Astrocyte of the hippocampus (primary cell): ENCODE results near the gene TEX14.
"Not testable (repeated sequence)": the region's sequence is repeated elsewhere in the genome, so short reads cannot be mapped to it uniquely, and the experiment has no call there.

Experiments
- DNase-seq: peaks from one replicate; pipeline ENCODE4 v3.0.0; 2011; ENCODE audit warnings: low read depth, low spot score

The TEX14 gene

GRCh38 chr17:58658804-58659713 lies 32.8 kb downstream of the TEX14 start:
- DNase-seq, result peak; percentile 96

- not testable (repeated sequence) for DNase-seq
These were observed 33.7 kb downstream of the TEX14 start for GRCh38 chr17:58657962-58658803.

DNA sequence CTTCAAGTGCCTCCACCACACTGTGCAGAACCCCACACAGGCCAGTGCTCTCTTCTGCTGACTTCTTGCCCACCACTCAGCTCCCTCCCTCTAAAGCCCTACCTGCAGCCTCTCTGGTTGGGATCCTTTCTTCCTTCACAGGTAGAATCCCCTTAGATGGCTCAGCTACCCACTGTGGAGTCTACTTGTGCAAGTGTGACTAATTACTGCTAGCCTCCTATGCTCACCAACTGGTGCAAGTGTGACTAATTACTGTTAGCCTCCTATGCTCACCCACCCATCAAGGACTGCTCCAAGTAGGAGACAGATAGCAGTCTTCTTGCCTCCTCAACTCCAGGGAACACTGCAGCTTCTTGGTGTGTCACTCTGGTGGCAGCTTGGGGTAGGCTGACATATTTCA lies 43.6 kb downstream of the TEX14 start:
- no peak for DNase-seq

GRCh38 chr17:58643147-58643546 lies 48.7 kb downstream of the TEX14 start:
- DNase-seq, result peak; percentile 63

GRCh38 chr17:58641887-58642311 lies 49.9 kb downstream of the TEX14 start:
- DNase-seq, result peak; percentile 11

- DNase-seq, result no peak
These were observed 51.6 kb downstream of the TEX14 start for GRCh38 chr17:58640202-58640601.

GRCh38 chr17:58639681-58640080 lies 52.2 kb downstream of the TEX14 start:
- DNase-seq, result no peak

DNA sequence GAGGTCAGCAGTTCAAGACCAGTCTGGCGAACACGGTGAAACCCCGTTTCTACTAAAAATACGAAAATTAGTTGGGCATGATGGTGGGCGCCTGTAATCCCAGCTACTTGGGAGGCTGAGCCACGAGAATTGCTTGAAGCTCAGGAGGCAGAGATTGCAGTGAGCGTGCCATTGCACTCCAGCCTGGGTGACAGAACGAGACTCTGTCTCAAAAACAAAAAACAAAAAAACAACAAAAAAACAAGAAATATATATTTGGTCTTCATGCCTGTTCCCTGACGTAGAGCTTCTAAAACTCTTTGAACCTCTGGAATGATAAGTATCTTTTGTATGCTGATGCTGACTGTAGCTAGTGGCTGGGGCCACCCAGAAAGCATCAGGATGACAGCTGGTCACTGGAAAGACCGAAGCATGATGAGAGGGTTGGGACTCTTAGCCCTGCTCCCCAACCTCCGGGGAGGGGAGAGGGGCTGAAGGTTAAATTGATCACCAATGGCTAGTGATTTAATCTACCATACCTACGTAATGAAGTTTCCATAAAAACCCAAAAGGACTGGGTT lies 54.8 kb downstream of the TEX14 start:
- no peak for DNase-seq

- DNase-seq, result no peak
These were observed 59.2 kb downstream of the TEX14 start for GRCh38 chr17:58632324-58633314.

DNA sequence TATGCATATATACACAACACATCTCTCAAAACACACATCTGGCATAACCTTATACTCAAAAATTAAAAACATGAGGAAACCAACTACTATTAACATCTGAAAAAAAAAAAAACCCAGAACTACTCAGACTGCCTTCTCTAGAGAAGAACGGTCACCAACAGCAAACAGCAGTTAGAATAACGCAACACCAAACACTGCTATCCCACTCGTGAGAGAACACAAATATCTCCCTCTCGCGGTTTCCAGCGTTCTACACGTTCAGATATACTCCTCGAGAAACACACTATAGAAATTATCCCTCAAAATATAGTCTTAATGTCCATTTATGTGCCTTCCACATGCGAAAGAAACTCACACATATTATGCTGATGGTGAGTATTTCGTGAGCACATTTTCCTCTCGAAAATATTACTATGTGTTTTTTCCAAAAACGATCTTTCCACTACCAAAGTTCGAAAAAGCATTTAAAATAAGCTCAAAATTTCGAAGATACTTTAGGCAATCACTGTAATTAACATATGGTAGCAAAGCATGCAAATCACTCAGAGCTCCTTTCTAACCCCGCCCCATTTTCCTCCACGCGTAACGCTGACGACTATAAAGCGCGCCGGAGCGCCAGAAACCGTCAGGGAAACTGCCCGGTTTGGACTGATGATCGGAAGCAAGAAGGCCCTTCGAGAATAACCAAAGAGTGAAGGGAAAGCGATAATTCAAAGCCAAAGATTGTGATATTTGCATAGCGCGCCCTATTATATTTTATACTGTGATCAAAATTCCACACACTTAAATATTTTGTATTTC lies 60.1 kb downstream of the TEX14 start:
- DNase-seq, result peak; percentile 98

- DNase-seq, result no peak
These were observed 60.8 kb downstream of the TEX14 start for GRCh38 chr17:58630883-58631522.

- no peak for DNase-seq
These were observed 64.9 kb downstream of the TEX14 start for GRCh38 chr17:58626905-58627304.

GRCh38 chr17:58624751-58625150 lies 67.1 kb downstream of the TEX14 start:
- no peak for DNase-seq

DNA sequence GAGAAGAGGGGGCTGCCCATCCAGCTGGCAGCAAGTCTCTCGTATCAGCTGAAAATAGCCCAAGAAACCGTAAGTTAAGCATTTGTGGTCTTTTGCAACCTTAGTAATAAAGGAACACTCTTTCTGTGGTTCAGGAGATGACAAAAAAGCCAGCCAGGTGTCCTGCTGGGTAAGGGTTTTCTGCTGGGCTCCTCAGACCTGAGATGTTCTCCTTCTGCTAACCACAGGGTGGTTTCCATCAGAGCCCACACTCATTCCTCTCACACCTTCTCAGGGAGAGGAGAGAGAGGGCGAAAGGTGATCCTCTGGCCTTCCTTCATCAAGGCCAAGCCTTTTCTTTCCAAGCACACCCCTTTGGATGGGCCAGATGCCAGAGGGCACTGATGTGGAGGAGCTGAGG lies 70.7 kb downstream of the TEX14 start:
- no peak for DNase-seq

DNA sequence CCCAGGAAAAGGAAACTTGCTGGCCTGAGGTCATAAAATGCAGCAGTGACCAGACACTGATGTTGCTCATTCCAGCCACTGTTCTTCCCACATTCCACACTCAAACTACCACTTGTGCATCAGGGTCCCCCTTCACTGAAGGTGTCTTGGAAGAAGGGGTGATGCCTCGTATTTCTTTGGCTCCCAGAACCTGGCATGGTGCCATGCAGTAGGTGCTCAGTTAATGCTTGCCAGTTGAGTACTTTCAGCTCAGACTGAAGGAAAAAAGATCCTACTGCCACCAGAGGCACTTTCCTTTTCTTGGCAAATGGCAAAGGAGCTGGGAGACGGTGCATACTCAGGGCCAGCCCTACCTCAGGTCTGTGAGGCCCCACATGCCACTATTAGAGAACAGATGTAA lies 73.5 kb downstream of the TEX14 start:
- no peak for DNase-seq

DNA sequence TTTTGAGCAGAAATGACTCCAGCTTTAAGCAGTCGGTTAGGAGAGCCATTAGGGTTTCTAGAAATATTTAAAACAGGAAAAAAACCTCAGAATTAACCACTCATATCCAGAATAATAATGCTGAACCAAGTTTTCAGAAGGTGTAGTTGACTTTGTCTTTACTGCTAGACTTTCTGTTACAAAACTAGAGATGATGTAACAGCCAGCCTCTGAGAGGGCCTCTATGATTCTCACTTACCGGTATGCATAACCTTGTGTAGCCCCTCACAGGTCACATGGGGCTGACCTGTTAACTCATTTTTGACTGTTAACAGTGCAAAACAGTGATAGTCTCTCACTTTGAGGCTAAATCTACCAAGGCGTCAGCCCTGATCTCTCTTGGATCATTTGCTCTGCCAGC lies 74.3 kb downstream of the TEX14 start:
- no peak for DNase-seq

DNA sequence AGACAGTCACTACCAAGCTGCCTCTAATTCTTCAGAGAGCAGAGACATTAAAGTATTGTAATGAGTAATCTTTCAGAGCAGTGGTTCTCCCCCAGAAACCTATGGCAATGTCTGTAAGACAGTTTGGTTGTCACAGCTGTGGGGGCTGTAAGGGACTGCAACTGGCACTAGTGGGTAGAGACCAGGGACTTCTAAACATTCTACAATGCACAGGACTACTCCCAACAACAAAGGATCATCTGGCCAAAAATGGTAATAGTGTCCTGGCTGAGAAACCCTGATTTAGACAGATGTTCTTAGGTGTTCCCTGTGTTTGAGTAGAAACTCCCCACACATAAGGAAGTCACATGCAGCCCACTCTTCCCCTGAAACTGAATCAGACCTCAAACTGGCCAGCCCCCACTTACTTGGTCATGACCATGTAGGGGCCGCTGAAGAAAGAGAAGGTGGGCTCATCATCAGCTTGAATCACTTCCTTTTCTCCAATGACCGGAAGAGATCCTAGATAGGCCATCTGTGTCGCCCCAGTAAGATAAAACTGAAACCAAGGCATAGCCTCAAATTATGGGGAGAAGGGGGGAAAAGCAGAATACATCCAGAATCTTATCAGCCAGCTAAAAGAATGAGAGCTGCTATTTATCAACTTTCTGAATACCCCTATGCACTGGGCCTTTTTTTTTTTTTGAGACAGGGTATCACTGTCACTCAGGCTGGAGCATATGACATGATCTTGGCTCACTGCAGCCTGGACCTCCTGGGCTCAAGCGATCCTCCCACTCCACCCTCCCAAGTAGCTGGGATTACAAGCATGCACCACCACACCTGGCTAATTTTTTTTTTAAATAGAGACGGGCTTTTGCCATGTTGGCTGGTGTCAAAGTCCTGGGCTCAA lies 75.8 kb downstream of the TEX14 start:
- DNase-seq, result no peak

DNA sequence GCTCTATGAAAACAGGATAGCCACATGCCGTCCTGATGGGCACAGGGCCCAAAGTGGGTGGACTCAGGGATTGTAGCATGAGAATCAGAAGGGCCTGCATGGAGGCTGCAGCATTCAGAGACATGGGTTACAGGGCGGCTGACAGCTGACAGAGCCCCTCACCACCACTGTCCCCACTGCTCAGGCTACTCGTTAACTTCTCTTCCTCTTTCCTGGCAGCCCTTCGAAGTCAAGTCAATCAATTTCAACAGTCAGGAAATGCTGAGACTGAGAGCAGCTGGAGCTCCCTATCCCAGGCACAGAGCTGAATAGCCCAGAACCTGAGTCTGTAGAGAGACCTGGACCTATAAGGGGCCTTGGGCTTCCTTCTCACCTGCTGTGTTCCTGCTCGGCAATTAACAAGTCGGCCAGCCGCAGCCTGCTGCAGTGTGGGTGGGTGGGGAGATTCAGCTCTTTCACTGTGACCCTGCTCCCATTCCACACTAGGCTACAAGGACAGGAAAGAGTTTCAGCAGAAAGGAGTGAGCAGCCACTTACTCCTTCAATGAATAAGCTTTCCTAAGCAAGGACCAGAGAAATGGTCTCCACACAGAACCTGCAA lies 76.9 kb downstream of the TEX14 start:
- DNase-seq, result no peak
